Kidney (tissue), 14 donors: ENCODE measurements around the gene GPR37L1. TPM values are rescaled to one million over a fixed set of nuclear protein-coding genes. Genes with fewer than 3 reads are reported as not detected.
A peak's percentile ranks its signal among the peaks of the same experiment; 100 is the strongest.

Experiments used
- DNase-seq, 5 donors: peaks; one replicate each; pipeline ENCODE4 v3.0.0-alpha.2; 2013 to 2020
- FAIRE-seq: peaks from 2 replicates; lab custom pipeline; 2012; peaks lifted over from hg19 to GRCh38; lab: Jason Lieb, UNC
- H3K27ac ChIP-seq, 2 donors: one replicate each; pipeline ENCODE4 v1.7.0; 2013; ENCODE audit warnings: low read depth in 2 of 2, low read length in 2 of 2, inconsistent platforms in 1 of 2
- H3K27me3 ChIP-seq: one replicate; pipeline ENCODE4 v1.7.1; 2013; ENCODE audit warnings: low read length, inconsistent platforms; ENCODE audit not compliant: control insufficient read depth, insufficient read depth
- H3K36me3 ChIP-seq, 3 donors: one replicate each; pipeline versions ENCODE4 v1.7.0 to v1.7.1; 2013; ENCODE audit warnings: low read length in 3 of 3, control low read depth in 1 of 3, inconsistent platforms in 1 of 3; ENCODE audit not compliant: insufficient read depth in 3 of 3, control insufficient read depth in 2 of 3
- H3K4me1 ChIP-seq, 3 donors: one replicate each; pipeline versions ENCODE4 v1.7.0 to v1.7.1; 2013; ENCODE audit warnings: low read length in 3 of 3, inconsistent platforms in 1 of 3, low read depth in 1 of 3; ENCODE audit not compliant: control insufficient read depth in 2 of 3, insufficient read depth in 2 of 3
- H3K4me3 ChIP-seq, 3 donors: one replicate each; pipeline versions ENCODE4 v1.7.0 to v1.8.1; 2013; ENCODE audit warnings: low read length in 3 of 3, control low read depth in 1 of 3, inconsistent platforms in 1 of 3
- H3K9ac ChIP-seq, 3 donors: one replicate each; pipeline versions ENCODE4 v1.7.0 to v1.7.1; 2013; ENCODE audit warnings: low read length in 3 of 3, control low read depth in 1 of 3, inconsistent platforms in 1 of 3
- H3K9me3 ChIP-seq, 3 donors: one replicate each; pipeline versions ENCODE4 v1.7.0 to v1.7.1; 2013; ENCODE audit warnings: low read length in 3 of 3, control low read depth in 1 of 3, inconsistent platforms in 1 of 3; ENCODE audit not compliant: control insufficient read depth in 2 of 3, insufficient read depth in 1 of 3
- CTCF ChIP-seq: IDR thresholded peaks from 3 replicates; pipeline ENCODE4 v1.5.1; 2012; ENCODE audit warnings: mild to moderate bottlenecking, moderate library complexity, borderline replicate concordance; ENCODE audit not compliant: insufficient read depth; ENCODE audit errors: extremely low read depth
- intact Hi-C: fragments of 100-400 bp; cut with DNase I; formaldehyde crosslinking; loops from one replicate; pipeline ENCODE4 v1.11.1; 2022
- polyA plus RNA-seq: library from polyadenylated mRNA; stranded (reverse); fragments of 350-450 nt; fragmentation: Illumina TruSeq; extraction: RNeasy Lipid Tissue Mini Kit (QIAGEN cat#74804); gene quantifications from one replicate; pipeline ENCODE4 v1.2.3, GENCODE V29; 2014; ENCODE audit warnings: low read depth, low replicate concordance; ENCODE audit not compliant: insufficient read depth
- total RNA-seq: library from RNA; stranded (reverse); fragmentation: NEBNext Ultra II Directional; extraction: Animal tissue kit (Norgen Biotek cat#: 25700); gene quantifications from one replicate; pipeline ENCODE4 v1.2.1, GENCODE V29; 2021
- donor health status: control.
- donor health status: control.
- donor health status: control.
- donor health status: control.
- donor health status: control.
- donor health status: DM: yes; HTN: yes; CAD: no.
- donor health status: Normal renal cell carcinoma (clear cell type).

Gene GPR37L1
- total and polyA plus RNA-seq, 2 donors from 2014 or later, result 0.13 TPM; not detected in 1

- no peaks in the 10 kb centered on the region for H3K27me3 ChIP-seq
- intact Hi-C loops, result no loop called here
- FAIRE-seq, result no peak
- no peaks in the 10 kb centered on the region for H3K36me3 ChIP-seq
- H3K27ac ChIP-seq, result peak overlapping the region; percentile 89 to 93
- H3K4me1 ChIP-seq, result peaks cover 0 to 30% (median 22%) of the 10 kb centered on the region in 3 donors
- peak overlapping the region in 1 of 3 donors; percentile 40 for H3K9ac ChIP-seq
- DNase-seq, result peak; percentile 48 to 87 (median 66)
- no peak for TF ChIP-seq CTCF
- H3K4me3 ChIP-seq, result no peak overlapping the region
- H3K9me3 ChIP-seq, result no peaks in the 10 kb centered on the region
Measured at GRCh38 chr1:202105571-202106339, 17.0 kb upstream of the GPR37L1 start.

- peak in 2 of 5 donors; percentile 60 to 88 for DNase-seq
- Histone ChIP-seq H3K27me3 (no peaks in the 10 kb centered on the region), H3K36me3 (no peaks in the 10 kb centered on the region), H3K4me3 (no peak overlapping the region), H3K9ac (peak overlapping the region in 1 of 3 donors; percentile 44), H3K27ac (peak overlapping the region; percentile 89 to 93), H3K9me3 (no peaks in the 10 kb centered on the region), H3K4me1 (peaks cover 0 to 30% (median 22%) of the 10 kb centered on the region in 3 donors)
- intact Hi-C loops, result no loop called here
- FAIRE-seq, result no peak
- TF ChIP-seq CTCF, result no peak
Measured at GRCh38 chr1:202106340-202107254, 16.1 kb upstream of the GPR37L1 start.

GRCh38 chr1:202107321-202107761 is 15.4 kb upstream of the GPR37L1 start:
- peak overlapping the region in 2 of 3 donors; percentile 44 to 47 for H3K9ac ChIP-seq
- TF ChIP-seq CTCF, result no peak
- peak in 1 of 5 donors; percentile 94 for DNase-seq
- intact Hi-C loops, result no loop called here
- H3K27ac ChIP-seq, result peak overlapping the region; percentile 89 to 93
- no peaks in the 10 kb centered on the region for H3K27me3 ChIP-seq
- no peaks in the 10 kb centered on the region for H3K36me3 ChIP-seq
- no peak for FAIRE-seq
- H3K9me3 ChIP-seq, result no peaks in the 10 kb centered on the region
- H3K4me3 ChIP-seq, result no peak overlapping the region
- H3K4me1 ChIP-seq, result peaks cover 0 to 30% (median 22%) of the 10 kb centered on the region in 3 donors
